Kidney (tissue), 14 donors: ENCODE data around the gene COMMD10. TPM values are rescaled to one million over a fixed set of nuclear protein-coding genes. Genes with fewer than 3 reads are reported as not detected.

ENCODE experiments used
- DNase-seq, 5 donors: peaks; one replicate each; pipeline ENCODE4 v3.0.0-alpha.2; 2013 to 2020
- FAIRE-seq: peaks from 2 replicates; lab custom pipeline; 2012; peaks lifted over from hg19 to GRCh38; lab: Jason Lieb, UNC
- H3K27ac ChIP-seq, 2 donors: one replicate each; pipeline ENCODE4 v1.7.0; 2013; ENCODE audit warnings: low read depth in 2 of 2, low read length in 2 of 2, inconsistent platforms in 1 of 2
- H3K27me3 ChIP-seq: one replicate; pipeline ENCODE4 v1.7.1; 2013; ENCODE audit warnings: low read length, inconsistent platforms; ENCODE audit not compliant: control insufficient read depth, insufficient read depth
- H3K36me3 ChIP-seq, 3 donors: one replicate each; pipeline versions ENCODE4 v1.7.0 to v1.7.1; 2013; ENCODE audit warnings: low read length in 3 of 3, control low read depth in 1 of 3, inconsistent platforms in 1 of 3; ENCODE audit not compliant: insufficient read depth in 3 of 3, control insufficient read depth in 2 of 3
- H3K4me1 ChIP-seq, 3 donors: one replicate each; pipeline versions ENCODE4 v1.7.0 to v1.7.1; 2013; ENCODE audit warnings: low read length in 3 of 3, inconsistent platforms in 1 of 3, low read depth in 1 of 3; ENCODE audit not compliant: control insufficient read depth in 2 of 3, insufficient read depth in 2 of 3
- H3K4me3 ChIP-seq, 3 donors: one replicate each; pipeline versions ENCODE4 v1.7.0 to v1.8.1; 2013; ENCODE audit warnings: low read length in 3 of 3, control low read depth in 1 of 3, inconsistent platforms in 1 of 3
- H3K9ac ChIP-seq, 3 donors: one replicate each; pipeline versions ENCODE4 v1.7.0 to v1.7.1; 2013; ENCODE audit warnings: low read length in 3 of 3, control low read depth in 1 of 3, inconsistent platforms in 1 of 3
- H3K9me3 ChIP-seq, 3 donors: one replicate each; pipeline versions ENCODE4 v1.7.0 to v1.7.1; 2013; ENCODE audit warnings: low read length in 3 of 3, control low read depth in 1 of 3, inconsistent platforms in 1 of 3; ENCODE audit not compliant: control insufficient read depth in 2 of 3, insufficient read depth in 1 of 3
- CTCF ChIP-seq: IDR thresholded peaks from 3 replicates; pipeline ENCODE4 v1.5.1; 2012; ENCODE audit warnings: mild to moderate bottlenecking, moderate library complexity, borderline replicate concordance; ENCODE audit not compliant: insufficient read depth; ENCODE audit errors: extremely low read depth
- intact Hi-C: fragments of 100-400 bp; cut with DNase I; formaldehyde crosslinking; loops from one replicate; pipeline ENCODE4 v1.11.1; 2022
- polyA plus RNA-seq: library from polyadenylated mRNA; stranded (reverse); fragments of 350-450 nt; fragmentation: Illumina TruSeq; extraction: RNeasy Lipid Tissue Mini Kit (QIAGEN cat#74804); gene quantifications from one replicate; pipeline ENCODE4 v1.2.3, GENCODE V29; 2014; ENCODE audit warnings: low read depth, low replicate concordance; ENCODE audit not compliant: insufficient read depth
- total RNA-seq: library from RNA; stranded (reverse); fragmentation: NEBNext Ultra II Directional; extraction: Animal tissue kit (Norgen Biotek cat#: 25700); gene quantifications from one replicate; pipeline ENCODE4 v1.2.1, GENCODE V29; 2021
- donor health status: control.
- donor health status: control.
- donor health status: control.
- donor health status: control.
- donor health status: control.
- donor health status: DM: yes; HTN: yes; CAD: no.
- donor health status: Normal renal cell carcinoma (clear cell type).

The COMMD10 gene
- total and polyA plus RNA-seq, 2 donors from 2014 or later, result 37.6 to 41.1 TPM

- H3K4me3 ChIP-seq, result no peak overlapping the region
- H3K36me3 ChIP-seq, result no peaks in the 10 kb centered on the region
- FAIRE-seq, result no peak
- TF ChIP-seq CTCF, result peak; percentile 21
- DNase-seq, result no peak
- H3K4me1 ChIP-seq, result peaks cover 0 to 8% (median 5%) of the 10 kb centered on the region in 3 donors
- H3K27ac ChIP-seq, result no peak overlapping the region
- H3K9ac ChIP-seq, result no peak overlapping the region
- no peaks in the 10 kb centered on the region for H3K27me3 ChIP-seq
- H3K9me3 ChIP-seq, result peaks cover 0 to 10% (median 1%) of the 10 kb centered on the region in 3 donors
- intact Hi-C loops, result no loop called here
Observed at GRCh38 chr5:116272281-116272941, 187.6 kb downstream of the COMMD10 start.

DNA sequence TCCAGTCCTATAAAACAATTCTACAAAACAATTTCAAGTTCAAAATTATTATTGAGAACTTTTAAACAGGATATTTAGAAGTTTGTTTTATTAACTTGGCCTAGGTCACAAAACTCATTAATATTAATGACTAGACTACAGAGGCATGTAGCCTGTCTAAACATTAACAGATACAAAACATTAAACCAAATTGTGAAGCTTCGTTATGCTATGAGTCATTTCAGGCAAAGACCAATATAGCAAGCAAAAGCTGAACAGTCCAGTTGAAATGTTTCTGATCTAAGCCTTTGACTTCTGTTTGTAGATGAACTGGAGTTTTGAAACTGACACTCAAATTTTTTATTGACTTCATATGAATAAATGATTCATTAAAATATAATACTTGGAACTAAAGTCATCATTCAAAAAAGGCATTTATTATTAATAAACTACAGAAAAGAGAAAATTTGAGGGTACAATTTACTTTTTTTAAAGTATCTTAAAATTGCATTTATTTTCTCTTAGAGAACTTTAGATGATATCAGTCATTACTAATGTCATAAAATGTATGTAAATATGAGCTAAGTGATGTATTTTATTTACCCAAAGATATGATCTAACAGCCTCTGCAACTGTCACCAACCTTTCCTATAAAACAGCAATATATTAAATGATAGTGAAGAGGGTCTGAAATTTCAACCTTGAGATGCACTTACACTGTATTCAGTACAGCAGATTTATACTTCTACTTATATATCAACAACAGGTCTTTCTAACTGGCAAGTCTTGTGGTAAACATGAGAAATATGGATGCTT lies 188.8 kb downstream of the COMMD10 start:
- no peak for TF ChIP-seq CTCF
- Histone ChIP-seq H3K36me3 (no peaks in the 10 kb centered on the region), H3K27me3 (no peaks in the 10 kb centered on the region), H3K4me1 (peaks cover 0 to 8% (median 5%) of the 10 kb centered on the region in 3 donors), H3K27ac (peak overlapping the region; percentile 1 to 34), H3K9me3 (peaks cover 0 to 15% (median 1%) of the 10 kb centered on the region in 3 donors), H3K9ac (no peak overlapping the region), H3K4me3 (peak overlapping the region in 1 of 3 donors; percentile 22)
- DNase-seq (peak in 2 of 5 donors; percentile 64 to 73), FAIRE-seq (peak; percentile 99)
- intact Hi-C loops, result no loop called here

DNA sequence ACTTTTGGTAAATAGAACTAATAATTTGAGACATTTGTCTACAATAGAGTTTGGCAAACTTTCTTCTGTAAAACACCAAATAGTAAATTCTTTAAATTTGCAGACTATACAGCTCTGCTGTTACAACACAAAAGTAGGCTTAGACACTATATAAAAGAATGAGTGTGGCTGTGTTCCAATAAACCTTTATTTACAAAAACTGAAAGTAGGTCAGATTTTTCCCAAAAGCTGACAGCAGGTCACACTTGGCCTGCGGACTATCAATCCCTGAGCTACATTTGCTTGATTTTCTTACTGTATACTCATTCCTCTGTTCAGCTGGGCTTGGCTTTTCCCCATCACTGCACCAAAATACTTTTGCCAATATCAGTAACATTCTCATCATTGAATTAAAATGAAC lies 189.4 kb downstream of the COMMD10 start:
- H3K4me1 ChIP-seq, result peaks cover 0 to 8% (median 5%) of the 10 kb centered on the region in 3 donors
- DNase-seq, result no peak
- TF ChIP-seq CTCF, result no peak
- intact Hi-C loops, result no loop called here
- no peaks in the 10 kb centered on the region for H3K27me3 ChIP-seq
- FAIRE-seq, result no peak
- H3K9me3 ChIP-seq, result peaks cover 0 to 15% (median 1%) of the 10 kb centered on the region in 3 donors
- peak overlapping the region; percentile 1 to 34 for H3K27ac ChIP-seq
- H3K4me3 ChIP-seq, result no peak overlapping the region
- H3K36me3 ChIP-seq, result no peaks in the 10 kb centered on the region
- H3K9ac ChIP-seq, result no peak overlapping the region
